NCI-H446 treated with DMSO at 0.1 percent for 48 hours (cell line): ENCODE measurements around the gene IL34.
"Not testable (repeated sequence)": the region's sequence is repeated elsewhere in the genome, so short reads cannot be mapped to it uniquely, and the experiment has no call there.

Experiments
- DNase-seq: peaks from one replicate; lab custom pipeline; 2025; lab: John Stamatoyannopoulos, UW

Gene IL34

GRCh38 chr16:70632273-70632672 lies 14.1 kb upstream of the IL34 start:
- no peak for DNase-seq

- not testable (repeated sequence) for DNase-seq
These were observed 12.7 kb upstream of the IL34 start for GRCh38 chr16:70633617-70634016.

- no peak for DNase-seq
These were observed 11.5 kb upstream of the IL34 start for GRCh38 chr16:70634861-70635260.

- DNase-seq = no peak
These were observed 10.9 kb upstream of the IL34 start for GRCh38 chr16:70635336-70636016.

- no peak for DNase-seq
These were observed 7.3 kb upstream of the IL34 start for GRCh38 chr16:70638814-70639792.

GRCh38 chr16:70642633-70643032 lies 3.7 kb upstream of the IL34 start:
- DNase-seq = no peak

GRCh38 chr16:70643264-70643663 lies 3.1 kb upstream of the IL34 start:
- DNase-seq = not testable (repeated sequence)

DNA sequence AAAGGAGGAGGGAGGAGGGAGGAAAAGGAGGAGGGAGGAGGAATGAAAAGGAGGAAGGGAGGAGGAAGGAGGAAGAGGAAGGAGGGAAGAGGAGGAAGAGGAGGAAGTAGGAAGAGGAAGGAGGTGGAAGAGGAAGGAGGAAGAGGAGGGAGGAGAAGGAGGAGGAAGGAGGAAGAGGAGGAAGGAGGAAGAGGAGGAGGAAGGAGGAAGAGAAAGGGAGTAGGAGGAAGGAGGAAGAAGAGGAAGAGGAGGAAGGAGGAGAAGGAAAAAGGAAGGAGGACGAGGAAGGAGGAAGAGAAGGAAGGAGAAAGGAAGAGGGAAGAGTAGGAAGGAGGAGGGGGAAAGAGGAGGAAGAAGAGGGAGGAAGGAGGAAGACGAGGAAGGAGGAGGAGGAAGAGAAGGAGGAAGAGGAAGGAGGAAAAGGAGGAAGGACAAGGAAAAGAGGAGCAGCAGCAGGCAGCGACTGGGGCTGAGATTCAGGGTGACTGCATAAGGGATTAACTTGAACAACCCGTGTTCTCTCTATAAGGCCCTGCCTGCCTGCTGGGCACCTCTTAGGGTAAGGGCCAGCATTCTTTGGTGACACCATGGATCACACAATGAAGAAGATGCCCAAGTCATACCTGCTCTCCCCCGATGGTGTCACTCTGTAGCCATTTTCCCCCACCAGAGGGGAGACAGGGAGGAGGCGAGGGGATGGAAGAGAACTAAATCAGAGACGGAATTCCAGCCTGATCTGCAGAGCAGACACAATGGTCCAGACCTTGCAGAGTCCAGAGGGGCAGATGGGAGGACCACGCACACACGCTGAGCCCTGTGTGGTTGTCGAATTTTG lies 1.4 kb upstream of the IL34 start:
- no peak for DNase-seq

GRCh38 chr16:70647441-70648359 lies 1.3 kb downstream of the IL34 start:
- no peak for DNase-seq

DNA sequence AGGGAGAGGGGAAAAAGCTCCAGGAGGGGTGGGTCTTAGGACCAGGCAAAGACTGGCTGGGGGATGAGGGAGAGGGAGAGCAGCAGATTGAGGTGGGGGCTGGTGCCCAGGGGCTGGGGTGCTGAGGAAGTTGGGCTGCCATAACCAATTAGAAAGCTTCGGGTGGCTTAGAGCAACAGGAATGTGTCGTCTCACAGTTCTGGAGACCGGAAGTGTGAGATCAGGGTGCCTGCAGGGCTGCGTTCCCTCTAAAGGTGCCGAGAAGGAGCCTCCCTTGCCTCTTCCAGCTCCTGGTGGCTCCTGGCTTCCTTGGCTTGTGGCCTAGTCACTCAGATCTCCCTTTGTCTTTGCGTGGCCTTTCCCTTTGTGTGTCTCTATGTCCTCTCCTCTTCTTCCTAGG lies 2.2 kb downstream of the IL34 start:
- DNase-seq = no peak

GRCh38 chr16:70649300-70649699 lies 2.9 kb downstream of the IL34 start:
- no peak for DNase-seq

GRCh38 chr16:70650216-70650615 lies 3.9 kb downstream of the IL34 start:
- DNase-seq = no peak

GRCh38 chr16:70651524-70651923 lies 5.2 kb downstream of the IL34 start:
- DNase-seq = no peak

DNA sequence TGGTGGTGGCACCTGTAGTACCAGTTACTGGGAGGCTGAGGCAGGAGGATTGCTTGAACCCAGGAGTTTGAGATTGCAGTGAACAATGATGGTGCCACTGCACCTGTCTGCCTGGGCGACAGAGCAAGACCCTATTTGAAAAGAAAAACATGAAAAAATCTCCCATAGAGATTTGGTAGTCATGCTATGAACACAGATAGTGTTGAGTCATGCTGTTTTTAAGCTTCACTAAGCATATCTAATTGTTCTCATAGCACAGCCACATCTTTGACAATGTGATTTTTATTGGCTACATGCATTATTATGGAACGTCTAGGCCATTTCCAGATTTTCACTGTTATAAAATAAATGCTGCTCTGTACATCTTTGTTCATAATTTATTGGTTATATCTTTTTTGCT lies 6.0 kb downstream of the IL34 start:
- DNase-seq = no peak

- no peak for DNase-seq
These were observed 7.0 kb downstream of the IL34 start for GRCh38 chr16:70653406-70653805.

DNA sequence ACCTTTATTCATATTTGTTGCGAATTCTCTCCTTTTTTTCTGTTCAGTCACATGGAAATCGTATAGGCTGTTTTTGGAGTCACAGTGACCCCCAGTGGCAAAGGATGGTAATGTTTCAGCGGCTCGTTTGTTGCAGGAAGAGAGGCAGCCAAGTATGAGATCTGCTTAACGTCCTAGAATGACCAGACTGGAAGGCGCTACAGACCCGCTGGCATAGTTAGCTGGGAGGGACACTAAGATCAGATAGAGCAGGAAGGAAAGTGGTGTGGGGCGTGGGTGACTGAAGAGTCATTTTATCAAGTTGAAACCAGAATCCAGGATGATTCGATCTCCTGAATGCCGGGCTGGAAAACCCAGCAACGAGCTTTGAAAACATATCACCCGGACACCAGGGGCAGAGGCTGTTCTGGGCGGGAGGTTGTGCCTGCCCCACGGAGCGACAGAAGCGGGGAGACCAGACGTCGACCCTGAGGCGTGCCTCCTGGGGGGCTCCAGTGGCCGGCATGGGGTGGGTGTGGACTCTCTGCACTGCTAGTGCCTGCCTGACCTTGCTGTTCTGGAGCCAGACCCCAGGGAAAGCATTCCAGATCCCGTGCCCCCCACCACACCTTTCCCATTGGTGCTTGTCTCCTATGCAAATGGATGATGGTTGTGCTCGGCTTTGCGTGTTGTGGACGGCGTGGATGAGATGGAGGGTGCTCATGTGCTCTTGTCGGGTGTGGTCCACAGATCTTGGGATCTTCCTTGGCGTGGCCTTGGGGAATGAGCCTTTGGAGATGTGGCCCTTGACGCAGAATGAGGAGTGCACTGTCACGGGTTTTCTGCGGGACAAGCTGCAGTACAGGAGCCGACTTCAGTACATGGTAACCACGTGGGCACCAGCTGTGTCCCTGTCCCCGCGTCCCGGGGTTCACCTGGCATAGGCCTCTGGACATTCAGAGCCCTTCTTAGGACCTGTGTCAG lies 7.7 kb downstream of the IL34 start:
- DNase-seq = peak; percentile 4

DNA sequence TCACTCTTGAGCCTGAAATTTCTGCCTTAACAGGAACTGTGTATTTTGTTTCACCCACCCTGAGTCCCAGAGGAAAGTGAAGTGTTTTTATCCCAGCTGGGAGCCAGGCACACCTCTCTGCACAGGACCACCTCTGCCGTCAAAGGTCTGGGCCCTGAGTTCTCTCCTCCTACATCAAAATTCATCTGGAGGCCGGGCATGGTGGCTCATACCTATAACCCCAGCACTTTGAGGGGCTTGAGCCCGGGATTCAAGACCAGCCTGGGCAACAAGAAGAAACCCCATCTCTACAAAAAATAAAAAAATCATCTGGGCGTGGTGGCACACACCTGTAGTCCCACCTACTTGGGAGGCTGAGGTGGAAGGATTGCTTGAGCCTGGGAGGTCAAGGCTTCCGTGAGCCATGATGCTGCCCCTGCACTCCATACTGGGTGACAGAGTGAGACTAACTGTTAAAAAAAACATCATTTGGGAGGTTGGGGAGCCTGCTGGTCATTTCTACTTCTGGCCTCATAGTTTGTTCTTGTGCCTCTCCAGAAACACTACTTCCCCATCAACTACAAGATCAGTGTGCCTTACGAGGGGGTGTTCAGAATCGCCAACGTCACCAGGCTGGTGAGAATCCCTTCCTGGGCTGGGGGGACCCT lies 9.8 kb downstream of the IL34 start:
- DNase-seq = no peak

DNA sequence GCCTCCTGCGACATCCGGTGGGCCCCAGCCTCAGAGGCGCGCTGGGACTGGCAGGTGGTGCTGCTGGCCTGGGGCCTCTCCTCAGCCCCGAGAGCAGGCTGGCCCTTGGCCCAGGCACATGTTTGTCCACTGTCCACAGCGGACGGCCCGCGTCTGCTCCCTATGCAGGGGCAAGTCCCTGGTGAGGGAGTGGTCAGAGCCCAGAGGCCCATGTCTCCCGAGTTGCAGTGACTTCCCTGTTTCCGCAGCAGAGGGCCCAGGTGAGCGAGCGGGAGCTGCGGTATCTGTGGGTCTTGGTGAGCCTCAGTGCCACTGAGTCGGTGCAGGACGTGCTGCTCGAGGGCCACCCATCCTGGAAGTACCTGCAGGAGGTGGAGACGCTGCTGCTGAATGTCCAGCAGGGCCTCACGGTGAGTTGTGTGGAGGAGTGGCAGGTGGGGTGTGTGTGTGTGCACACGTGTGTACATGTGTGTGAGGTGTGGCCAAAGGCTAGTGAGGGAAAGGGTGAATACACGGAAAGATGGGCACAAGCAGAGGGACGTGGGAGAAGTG lies 10.4 kb downstream of the IL34 start:
- no peak for DNase-seq

DNA sequence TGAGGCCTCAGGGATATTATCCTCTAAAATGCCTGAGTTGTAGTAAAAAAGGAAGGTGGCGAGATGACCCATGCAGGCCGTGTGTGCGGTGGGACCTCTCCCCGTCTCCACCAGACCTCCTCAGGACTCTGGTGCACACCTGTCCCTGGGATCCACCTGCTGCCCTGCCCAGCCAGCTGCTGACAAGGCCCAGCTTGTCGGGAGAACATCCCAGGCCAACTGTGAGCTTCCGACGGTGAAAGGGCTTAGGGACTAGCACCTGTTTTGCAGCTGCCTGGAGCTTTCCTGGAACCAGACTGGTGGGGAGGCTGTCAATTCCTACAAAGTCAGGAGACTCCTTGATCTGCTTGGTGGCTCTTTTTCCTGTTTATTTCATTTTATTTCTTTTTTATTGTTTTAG lies 11.6 kb downstream of the IL34 start:
- DNase-seq = no peak
